Astrocyte of the cerebellum (primary cell): Measurements from ENCODE around the gene SAP130.

Experiments
- DNase-seq: peaks from one replicate; pipeline ENCODE4 v3.0.0-alpha.2; 2011; ENCODE audit warnings: low read depth
- H3K4me3 ChIP-seq: 2 replicates; pipeline ENCODE4 v1.5.1; 2011; ENCODE audit warnings: mild to moderate bottlenecking, low read depth, low read length, moderate library complexity
- in situ Hi-C: cut with HindIII; loops from 2 replicates; pipeline ENCODE4 v1.10.0; 2017; ENCODE audit warnings: low sequenced_read_pairs
- TF ChIP-seq, protein P1 (sequence below): IDR thresholded peaks from 2 replicates; pipeline ENCODE4 v1.5.1; 2012; ENCODE audit warnings: low read length, low read depth, moderate library complexity, mild to moderate bottlenecking; ENCODE audit errors: missing control alignments

Gene SAP130

GRCh38 chr2:127953128-127953718, 74.6 kb downstream of the SAP130 start:
- no peak for DNase-seq
- TF ChIP-seq, protein P1, sequence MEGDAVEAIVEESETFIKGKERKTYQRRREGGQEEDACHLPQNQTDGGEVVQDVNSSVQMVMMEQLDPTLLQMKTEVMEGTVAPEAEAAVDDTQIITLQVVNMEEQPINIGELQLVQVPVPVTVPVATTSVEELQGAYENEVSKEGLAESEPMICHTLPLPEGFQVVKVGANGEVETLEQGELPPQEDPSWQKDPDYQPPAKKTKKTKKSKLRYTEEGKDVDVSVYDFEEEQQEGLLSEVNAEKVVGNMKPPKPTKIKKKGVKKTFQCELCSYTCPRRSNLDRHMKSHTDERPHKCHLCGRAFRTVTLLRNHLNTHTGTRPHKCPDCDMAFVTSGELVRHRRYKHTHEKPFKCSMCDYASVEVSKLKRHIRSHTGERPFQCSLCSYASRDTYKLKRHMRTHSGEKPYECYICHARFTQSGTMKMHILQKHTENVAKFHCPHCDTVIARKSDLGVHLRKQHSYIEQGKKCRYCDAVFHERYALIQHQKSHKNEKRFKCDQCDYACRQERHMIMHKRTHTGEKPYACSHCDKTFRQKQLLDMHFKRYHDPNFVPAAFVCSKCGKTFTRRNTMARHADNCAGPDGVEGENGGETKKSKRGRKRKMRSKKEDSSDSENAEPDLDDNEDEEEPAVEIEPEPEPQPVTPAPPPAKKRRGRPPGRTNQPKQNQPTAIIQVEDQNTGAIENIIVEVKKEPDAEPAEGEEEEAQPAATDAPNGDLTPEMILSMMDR = no peak
- in situ Hi-C loops = no loop called here
- H3K4me3 ChIP-seq = no peak overlapping the region

GRCh38 chr2:127951026-127951425, 76.8 kb downstream of the SAP130 start:
- in situ Hi-C loops = no loop called here
- no peak for DNase-seq
- TF ChIP-seq, protein P1 = no peak
- no peak overlapping the region for H3K4me3 ChIP-seq

GRCh38 chr2:127950264-127950663, 77.6 kb downstream of the SAP130 start:
- no peak for DNase-seq
- no peak overlapping the region for H3K4me3 ChIP-seq
- in situ Hi-C loops = no loop called here
- TF ChIP-seq, protein P1 = no peak

DNA sequence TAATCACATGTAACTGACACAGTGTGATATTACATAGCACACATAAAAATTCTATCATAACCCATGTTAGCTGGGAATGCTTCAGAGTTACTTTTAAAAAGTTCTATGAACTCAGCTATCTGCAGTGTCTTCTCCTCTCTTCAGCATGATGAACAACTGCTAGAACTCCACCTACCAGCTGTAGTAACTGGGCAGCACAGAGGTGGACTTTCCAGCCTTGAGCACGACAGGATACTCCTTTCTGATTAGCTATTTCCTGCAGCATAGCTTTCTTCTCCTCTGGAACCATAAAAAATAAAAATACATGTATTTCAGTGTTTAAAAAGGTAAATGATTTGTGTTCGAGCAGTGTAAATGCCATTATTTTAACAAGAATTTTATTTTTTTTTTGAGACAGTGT, 82.6 kb downstream of the SAP130 start:
- DNase-seq = no peak
- TF ChIP-seq, protein P1 = no peak
- in situ Hi-C loops = no loop called here
- no peak overlapping the region for H3K4me3 ChIP-seq

- in situ Hi-C loops = no loop called here
- no peak for DNase-seq
- TF ChIP-seq, protein P1 = no peak
- H3K4me3 ChIP-seq = no peak overlapping the region
These were observed 84.7 kb downstream of the SAP130 start for GRCh38 chr2:127943186-127943585.

DNA sequence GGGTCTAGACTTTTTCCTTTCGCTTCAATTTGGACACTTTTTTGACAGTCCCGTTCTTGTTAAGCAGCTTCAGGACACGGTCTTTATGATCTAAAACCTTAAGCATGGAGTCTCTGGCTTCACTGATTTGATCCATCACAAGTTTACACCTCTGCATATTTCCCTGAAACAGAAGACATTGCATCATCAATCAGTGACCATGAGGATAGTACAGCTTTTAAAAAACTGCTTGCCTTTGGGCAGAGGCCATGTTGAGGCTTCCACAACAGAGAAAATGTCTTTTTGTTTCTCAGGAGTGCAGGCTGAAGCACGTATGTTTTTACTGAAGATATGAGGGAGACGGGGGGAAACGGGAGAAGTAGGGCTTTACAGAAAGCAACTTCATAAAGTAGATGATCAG, 85.9 kb downstream of the SAP130 start:
- DNase-seq = no peak
- H3K4me3 ChIP-seq = no peak overlapping the region
- in situ Hi-C loops = no loop called here
- TF ChIP-seq, protein P1 = no peak
